K562 (cell line): Measurements from ENCODE around the gene ALKBH4. TPM values are rescaled to one million over a fixed set of nuclear protein-coding genes. Genes with fewer than 3 reads are reported as not detected.

Experiments
- KLF1 ChIP-seq: fragments of 450-650 bp; IDR thresholded peaks from 2 replicates; pipeline ENCODE4 v1.6.1; 2016; ENCODE audit warnings: missing genetic modification characterization, missing compliant biosample characterization
- MAX ChIP-seq: sonication (generic); formaldehyde crosslinking; IDR thresholded peaks from 2 replicates; pipeline ENCODE4 v1.9.0; 2022; ENCODE audit warnings: mild to moderate bottlenecking, missing genetic modification reagents
- MYC ChIP-seq, 2 experiments: fragments of 250-450 bp in 1 of 2; sonication (Bioruptor Pico) in 1 of 2; IDR thresholded peaks; 2 replicates each; pipeline versions ENCODE4 v1.5.1 to v1.6.1; 2012 to 2021; ENCODE audit warnings: low read depth in 2 of 2, borderline replicate concordance in 1 of 2, improper control_type of control experiment in 1 of 2, low read length in 1 of 2, mild to moderate bottlenecking in 1 of 2, moderate library complexity in 1 of 2
- POLR2AphosphoS5 ChIP-seq: IDR thresholded peaks from 2 replicates; pipeline ENCODE4 v1.6.1; 2011; ENCODE audit warnings: mild to moderate bottlenecking, low read depth, low read length, moderate library complexity; ENCODE audit not compliant: control insufficient read depth, insufficient read depth
- RAD51 ChIP-seq: fragments of 450-650 bp; IDR thresholded peaks from 2 replicates; pipeline ENCODE4 v1.7.1; 2016; ENCODE audit warnings: low read depth, mild to moderate bottlenecking, borderline replicate concordance
- RCOR1 ChIP-seq, 2 experiments: IDR thresholded peaks; 2 replicates each; pipeline ENCODE4 v1.6.1; 2012; ENCODE audit warnings: low read depth in 2 of 2, low read length in 2 of 2, borderline replicate concordance in 1 of 2, improper control_type of control experiment in 1 of 2
- ZNF311 ChIP-seq: fragments of 250-450 bp; sonication (Bioruptor Pico); IDR thresholded peaks from 2 replicates; pipeline ENCODE4 v1.4.0; 2020; ENCODE audit warnings: mild to moderate bottlenecking, moderate library complexity
- polyA plus RNA-seq, 8 experiments: library from polyadenylated mRNA; depleted of rRNA in 4 of 8; stranded (reverse) in 5 of 8; unstranded in 3 of 8; fragments of >200 nt; fragmentation: Nextera tagmentation in 2 of 8; fragmentation: Illumina TruSeq in 1 of 8; extraction: Ambion mirVana in 2 of 8; extraction: Trizol in 1 of 8; gene quantifications; 2 replicates each; pipeline versions ENCODE4 v1.2.1 to v1.2.3, GENCODE V29; 2011 to 2014; ENCODE audit warnings: inconsistent platforms in 1 of 8, missing spikeins in 1 of 8
- total RNA-seq, 7 experiments: library from RNA; depleted of rRNA in 6 of 7; stranded (reverse); fragments of >200 nt in 6 of 7; fragmentation: Illumina TruSeq in 2 of 7; extraction: Trizol in 2 of 7; gene quantifications; 2 replicates each; pipeline versions ENCODE4 v1.2.1 to v1.2.3, GENCODE V29; 2011 to 2021; ENCODE audit warnings: low replicate concordance in 1 of 7
- TF ChIP-seq, protein P1 (sequence below): sonication (generic); formaldehyde crosslinking; IDR thresholded peaks from 2 replicates; pipeline ENCODE4 v1.8.0; 2023; ENCODE audit warnings: missing genetic modification reagents, mild to moderate bottlenecking, borderline replicate concordance

The ALKBH4 gene
- total and polyA plus RNA-seq, 9 of the 15 experiments (the other 6 are each of a cell fraction or from before 2014, with no cell fraction given), result 4.6 to 21.4 (median 11.8) TPM

DNA sequence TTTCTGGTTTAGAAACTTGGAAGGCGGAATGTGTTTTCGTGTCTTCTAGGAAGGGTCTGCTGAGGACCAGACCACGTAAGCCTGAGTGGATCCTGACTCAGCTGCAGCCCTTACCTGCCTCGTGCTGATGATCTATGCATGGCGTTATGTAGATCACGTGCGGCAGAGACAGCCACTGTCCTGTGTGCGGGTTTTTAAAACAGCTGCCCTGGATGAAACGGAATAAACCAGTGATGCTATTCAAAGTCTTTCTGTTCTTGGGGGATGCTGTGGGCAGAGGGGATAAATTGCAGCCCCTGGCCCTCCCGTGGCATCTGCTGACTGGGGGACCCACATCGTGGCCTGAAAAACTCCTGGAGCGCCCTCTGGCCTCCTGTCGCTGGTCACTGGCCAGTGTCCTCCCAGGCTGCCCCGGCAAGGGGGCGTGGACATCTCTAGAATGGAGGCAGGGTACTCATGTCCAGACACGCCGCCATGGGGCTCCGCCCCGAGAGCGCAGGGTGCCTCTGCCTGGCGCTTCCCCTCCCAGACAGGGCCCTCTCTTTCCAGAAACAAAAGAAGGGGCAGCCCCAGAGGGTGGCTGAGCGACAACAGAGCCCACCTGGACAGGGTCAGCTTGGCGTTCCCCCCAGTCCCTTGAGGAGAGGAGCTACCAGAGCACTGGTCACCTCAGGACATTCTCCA is 13.2 kb downstream of the ALKBH4 start (continued):
- peak; percentile 53; the same call in 1 of the 2 replicates for TF ChIP-seq MYC (IDR thresholded peaks at IDR 0.05; ENCODE audit: low read depth, low read length)
- TF ChIP-seq MYC (CRISPR knock-in tag; IDR thresholded peaks at IDR 0.05; ENCODE audit: borderline replicate concordance, low read depth), result no peak
- TF ChIP-seq MAX (CRISPR knock-in tag), result peak; percentile 39
- no peak for TF ChIP-seq POLR2AphosphoS5
- TF ChIP-seq KLF1, result no peak
- TF ChIP-seq, protein P1, sequence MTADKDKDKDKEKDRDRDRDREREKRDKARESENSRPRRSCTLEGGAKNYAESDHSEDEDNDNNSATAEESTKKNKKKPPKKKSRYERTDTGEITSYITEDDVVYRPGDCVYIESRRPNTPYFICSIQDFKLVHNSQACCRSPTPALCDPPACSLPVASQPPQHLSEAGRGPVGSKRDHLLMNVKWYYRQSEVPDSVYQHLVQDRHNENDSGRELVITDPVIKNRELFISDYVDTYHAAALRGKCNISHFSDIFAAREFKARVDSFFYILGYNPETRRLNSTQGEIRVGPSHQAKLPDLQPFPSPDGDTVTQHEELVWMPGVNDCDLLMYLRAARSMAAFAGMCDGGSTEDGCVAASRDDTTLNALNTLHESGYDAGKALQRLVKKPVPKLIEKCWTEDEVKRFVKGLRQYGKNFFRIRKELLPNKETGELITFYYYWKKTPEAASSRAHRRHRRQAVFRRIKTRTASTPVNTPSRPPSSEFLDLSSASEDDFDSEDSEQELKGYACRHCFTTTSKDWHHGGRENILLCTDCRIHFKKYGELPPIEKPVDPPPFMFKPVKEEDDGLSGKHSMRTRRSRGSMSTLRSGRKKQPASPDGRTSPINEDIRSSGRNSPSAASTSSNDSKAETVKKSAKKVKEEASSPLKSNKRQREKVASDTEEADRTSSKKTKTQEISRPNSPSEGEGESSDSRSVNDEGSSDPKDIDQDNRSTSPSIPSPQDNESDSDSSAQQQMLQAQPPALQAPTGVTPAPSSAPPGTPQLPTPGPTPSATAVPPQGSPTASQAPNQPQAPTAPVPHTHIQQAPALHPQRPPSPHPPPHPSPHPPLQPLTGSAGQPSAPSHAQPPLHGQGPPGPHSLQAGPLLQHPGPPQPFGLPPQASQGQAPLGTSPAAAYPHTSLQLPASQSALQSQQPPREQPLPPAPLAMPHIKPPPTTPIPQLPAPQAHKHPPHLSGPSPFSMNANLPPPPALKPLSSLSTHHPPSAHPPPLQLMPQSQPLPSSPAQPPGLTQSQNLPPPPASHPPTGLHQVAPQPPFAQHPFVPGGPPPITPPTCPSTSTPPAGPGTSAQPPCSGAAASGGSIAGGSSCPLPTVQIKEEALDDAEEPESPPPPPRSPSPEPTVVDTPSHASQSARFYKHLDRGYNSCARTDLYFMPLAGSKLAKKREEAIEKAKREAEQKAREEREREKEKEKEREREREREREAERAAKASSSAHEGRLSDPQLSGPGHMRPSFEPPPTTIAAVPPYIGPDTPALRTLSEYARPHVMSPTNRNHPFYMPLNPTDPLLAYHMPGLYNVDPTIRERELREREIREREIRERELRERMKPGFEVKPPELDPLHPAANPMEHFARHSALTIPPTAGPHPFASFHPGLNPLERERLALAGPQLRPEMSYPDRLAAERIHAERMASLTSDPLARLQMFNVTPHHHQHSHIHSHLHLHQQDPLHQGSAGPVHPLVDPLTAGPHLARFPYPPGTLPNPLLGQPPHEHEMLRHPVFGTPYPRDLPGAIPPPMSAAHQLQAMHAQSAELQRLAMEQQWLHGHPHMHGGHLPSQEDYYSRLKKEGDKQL (CRISPR knock-in tag), result no peak
- 0 out of 4 replicates have a peak, but pooled peaks of 1 of the 2 experiments have one; percentile 17 for TF ChIP-seq RCOR1 (IDR thresholded peaks at IDR 0.05; ENCODE audit: borderline replicate concordance in 1 of 2, low read depth in 2 of 2, low read length in 2 of 2)
- TF ChIP-seq ZNF311, result no peak
- TF ChIP-seq RAD51, result peak; percentile 61; the same call in 1 of the 2 replicates
